Measurements from ENCODE around the gene TOMM34. TPM values are rescaled to one million over a fixed set of nuclear protein-coding genes. Genes with fewer than 3 reads are reported as not detected.
A peak's percentile ranks its signal among the peaks of the same experiment; 100 is the strongest.

The TOMM34 gene
- total and polyA plus RNA-seq, 9 of the 15 experiments (the other 6 are each of a cell fraction or from before 2014, with no cell fraction given), result 18.1 to 69.4 (median 41.7) TPM

DNA sequence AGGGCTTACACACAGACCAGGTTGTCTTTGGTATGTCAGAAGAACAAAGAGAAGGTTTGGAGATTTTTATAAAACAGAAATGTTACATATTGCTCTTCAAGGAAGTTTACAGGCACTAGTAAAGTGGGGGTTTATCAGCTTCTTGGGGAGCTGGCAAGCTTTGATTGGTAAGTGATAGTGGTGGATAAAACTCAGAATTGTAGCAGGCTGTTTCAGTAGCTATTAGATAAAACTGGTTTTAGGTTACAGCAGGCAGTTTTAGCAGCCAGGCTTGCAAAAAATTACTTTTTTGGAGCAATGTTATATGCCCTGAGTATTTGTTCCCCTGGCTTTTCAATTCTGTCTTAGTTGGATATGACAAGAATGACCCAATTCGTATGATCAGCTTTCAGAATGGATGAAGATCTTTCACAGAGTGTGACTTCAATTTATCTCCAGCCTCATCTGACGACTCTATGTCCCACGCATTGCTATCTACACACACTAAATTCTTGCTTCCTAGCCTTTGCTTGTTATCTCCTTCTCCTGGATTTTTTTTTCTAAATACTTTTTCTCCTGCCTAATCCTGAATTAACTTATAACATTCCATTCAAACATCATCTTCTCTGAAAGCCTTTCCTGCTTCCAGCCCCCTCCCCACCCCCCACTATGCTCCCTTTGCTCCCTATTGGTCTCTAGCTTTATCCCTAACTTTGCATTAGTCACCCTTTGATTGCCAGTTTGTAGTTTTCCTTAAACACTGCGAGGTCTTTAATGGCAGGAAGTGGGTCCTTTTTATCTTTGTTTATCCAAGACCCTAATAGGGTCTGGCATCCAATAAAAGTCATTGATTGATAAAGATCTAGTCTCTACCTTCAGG is 1.0 kb upstream of the TOMM34 start (continued):
- TF ChIP-seq, protein P1, sequence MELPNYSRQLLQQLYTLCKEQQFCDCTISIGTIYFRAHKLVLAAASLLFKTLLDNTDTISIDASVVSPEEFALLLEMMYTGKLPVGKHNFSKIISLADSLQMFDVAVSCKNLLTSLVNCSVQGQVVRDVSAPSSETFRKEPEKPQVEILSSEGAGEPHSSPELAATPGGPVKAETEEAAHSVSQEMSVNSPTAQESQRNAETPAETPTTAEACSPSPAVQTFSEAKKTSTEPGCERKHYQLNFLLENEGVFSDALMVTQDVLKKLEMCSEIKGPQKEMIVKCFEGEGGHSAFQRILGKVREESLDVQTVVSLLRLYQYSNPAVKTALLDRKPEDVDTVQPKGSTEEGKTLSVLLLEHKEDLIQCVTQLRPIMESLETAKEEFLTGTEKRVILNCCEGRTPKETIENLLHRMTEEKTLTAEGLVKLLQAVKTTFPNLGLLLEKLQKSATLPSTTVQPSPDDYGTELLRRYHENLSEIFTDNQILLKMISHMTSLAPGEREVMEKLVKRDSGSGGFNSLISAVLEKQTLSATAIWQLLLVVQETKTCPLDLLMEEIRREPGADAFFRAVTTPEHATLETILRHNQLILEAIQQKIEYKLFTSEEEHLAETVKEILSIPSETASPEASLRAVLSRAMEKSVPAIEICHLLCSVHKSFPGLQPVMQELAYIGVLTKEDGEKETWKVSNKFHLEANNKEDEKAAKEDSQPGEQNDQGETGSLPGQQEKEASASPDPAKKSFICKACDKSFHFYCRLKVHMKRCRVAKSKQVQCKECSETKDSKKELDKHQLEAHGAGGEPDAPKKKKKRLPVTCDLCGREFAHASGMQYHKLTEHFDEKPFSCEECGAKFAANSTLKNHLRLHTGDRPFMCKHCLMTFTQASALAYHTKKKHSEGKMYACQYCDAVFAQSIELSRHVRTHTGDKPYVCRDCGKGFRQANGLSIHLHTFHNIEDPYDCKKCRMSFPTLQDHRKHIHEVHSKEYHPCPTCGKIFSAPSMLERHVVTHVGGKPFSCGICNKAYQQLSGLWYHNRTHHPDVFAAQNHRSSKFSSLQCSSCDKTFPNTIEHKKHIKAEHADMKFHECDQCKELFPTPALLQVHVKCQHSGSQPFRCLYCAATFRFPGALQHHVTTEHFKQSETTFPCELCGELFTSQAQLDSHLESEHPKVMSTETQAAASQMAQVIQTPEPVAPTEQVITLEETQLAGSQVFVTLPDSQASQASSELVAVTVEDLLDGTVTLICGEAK (IDR thresholded peaks at IDR 0.05), result 0 out of 2 replicates have a peak, but pooled peaks have one; percentile 14
- TF ChIP-seq, protein P1 (CRISPR knock-in tag; IDR thresholded peaks at IDR 0.05), result no peak
- TF ChIP-seq, protein P2, sequence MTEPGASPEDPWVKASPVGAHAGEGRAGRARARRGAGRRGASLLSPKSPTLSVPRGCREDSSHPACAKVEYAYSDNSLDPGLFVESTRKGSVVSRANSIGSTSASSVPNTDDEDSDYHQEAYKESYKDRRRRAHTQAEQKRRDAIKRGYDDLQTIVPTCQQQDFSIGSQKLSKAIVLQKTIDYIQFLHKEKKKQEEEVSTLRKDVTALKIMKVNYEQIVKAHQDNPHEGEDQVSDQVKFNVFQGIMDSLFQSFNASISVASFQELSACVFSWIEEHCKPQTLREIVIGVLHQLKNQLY (CRISPR knock-in tag; conservative IDR thresholded peaks at IDR 0.05), result no peak
- TF ChIP-seq PTRF (tag; IDR thresholded peaks at IDR 0.05) (no peak), VEZF1 (CRISPR knock-in tag; IDR thresholded peaks at IDR 0.05) (no peak)
- TF ChIP-seq, protein P3, sequence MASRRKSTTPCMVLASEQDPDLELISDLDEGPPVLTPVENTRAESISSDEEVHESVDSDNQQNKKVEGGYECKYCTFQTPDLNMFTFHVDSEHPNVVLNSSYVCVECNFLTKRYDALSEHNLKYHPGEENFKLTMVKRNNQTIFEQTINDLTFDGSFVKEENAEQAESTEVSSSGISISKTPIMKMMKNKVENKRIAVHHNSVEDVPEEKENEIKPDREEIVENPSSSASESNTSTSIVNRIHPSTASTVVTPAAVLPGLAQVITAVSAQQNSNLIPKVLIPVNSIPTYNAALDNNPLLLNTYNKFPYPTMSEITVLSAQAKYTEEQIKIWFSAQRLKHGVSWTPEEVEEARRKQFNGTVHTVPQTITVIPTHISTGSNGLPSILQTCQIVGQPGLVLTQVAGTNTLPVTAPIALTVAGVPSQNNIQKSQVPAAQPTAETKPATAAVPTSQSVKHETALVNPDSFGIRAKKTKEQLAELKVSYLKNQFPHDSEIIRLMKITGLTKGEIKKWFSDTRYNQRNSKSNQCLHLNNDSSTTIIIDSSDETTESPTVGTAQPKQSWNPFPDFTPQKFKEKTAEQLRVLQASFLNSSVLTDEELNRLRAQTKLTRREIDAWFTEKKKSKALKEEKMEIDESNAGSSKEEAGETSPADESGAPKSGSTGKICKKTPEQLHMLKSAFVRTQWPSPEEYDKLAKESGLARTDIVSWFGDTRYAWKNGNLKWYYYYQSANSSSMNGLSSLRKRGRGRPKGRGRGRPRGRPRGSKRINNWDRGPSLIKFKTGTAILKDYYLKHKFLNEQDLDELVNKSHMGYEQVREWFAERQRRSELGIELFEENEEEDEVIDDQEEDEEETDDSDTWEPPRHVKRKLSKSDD (conservative IDR thresholded peaks at IDR 0.05; ENCODE audit: low read length), result no peak
- TF ChIP-seq, protein P4, sequence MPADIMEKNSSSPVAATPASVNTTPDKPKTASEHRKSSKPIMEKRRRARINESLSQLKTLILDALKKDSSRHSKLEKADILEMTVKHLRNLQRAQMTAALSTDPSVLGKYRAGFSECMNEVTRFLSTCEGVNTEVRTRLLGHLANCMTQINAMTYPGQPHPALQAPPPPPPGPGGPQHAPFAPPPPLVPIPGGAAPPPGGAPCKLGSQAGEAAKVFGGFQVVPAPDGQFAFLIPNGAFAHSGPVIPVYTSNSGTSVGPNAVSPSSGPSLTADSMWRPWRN (IDR thresholded peaks at IDR 0.05; ENCODE audit: low read depth), result 0 out of 2 replicates have a peak, but pooled peaks have one; percentile 11
